ENCODE data around the gene PDS5B. TPM values are rescaled to one million over a fixed set of nuclear protein-coding genes. Genes with fewer than 3 reads are reported as not detected.

PDS5B gene
- total RNA-seq, 4 donors from 2014 or later = 26.6 to 61.1 (median 28.9) TPM

DNA sequence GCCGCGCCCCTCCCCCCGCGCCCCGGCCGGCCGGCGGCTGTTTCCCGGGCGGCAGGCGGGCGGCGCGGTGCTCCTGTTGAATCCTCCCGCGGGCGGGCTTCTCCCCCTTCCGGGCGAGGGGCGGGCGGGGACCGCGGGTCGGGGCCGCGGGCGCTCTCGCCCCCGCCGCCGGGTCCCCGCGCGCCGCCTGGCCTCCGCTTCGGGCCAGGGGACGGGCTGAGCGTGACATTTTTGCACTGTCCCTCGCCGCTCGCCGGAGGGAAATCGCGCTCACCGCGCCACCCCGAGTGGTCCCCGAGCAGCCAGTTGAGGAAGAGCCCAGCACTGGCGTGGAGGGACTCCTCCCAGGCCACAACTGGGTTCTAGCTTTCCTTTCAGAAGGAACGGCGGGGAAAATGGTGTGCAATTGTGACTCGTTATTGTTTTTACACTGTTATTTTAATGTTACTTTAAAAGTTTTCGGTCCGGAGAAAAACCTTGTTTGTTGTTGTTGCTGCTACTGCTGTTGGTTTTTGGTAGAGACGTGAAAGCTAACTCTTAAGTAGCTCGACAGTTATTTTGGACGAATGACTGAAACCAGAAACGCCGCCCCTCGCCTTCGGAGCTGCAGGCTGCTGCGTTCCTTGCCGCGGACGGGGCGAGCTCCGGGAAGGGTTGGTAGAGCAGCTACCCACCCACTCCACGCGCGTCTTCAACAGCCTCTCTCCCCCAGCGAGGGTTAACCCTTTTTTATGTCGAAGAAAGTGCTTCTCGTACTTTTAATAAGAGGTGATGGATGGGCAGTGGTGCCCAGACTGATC is 959 bp downstream of the PDS5B start:
- H3K36me3 ChIP-seq = no peaks in the 10 kb centered on the region
- no peaks in the 10 kb centered on the region for H3K27me3 ChIP-seq
- peak overlapping the region; percentile 56 to 97 (median 84) for H3K4me3 ChIP-seq
- H3K27ac ChIP-seq = peak overlapping the region; percentile 70 to 98 (median 94)
- TF ChIP-seq POLR2A (IDR thresholded peaks at IDR 0.05) = no peak
- TF ChIP-seq, protein P1, sequence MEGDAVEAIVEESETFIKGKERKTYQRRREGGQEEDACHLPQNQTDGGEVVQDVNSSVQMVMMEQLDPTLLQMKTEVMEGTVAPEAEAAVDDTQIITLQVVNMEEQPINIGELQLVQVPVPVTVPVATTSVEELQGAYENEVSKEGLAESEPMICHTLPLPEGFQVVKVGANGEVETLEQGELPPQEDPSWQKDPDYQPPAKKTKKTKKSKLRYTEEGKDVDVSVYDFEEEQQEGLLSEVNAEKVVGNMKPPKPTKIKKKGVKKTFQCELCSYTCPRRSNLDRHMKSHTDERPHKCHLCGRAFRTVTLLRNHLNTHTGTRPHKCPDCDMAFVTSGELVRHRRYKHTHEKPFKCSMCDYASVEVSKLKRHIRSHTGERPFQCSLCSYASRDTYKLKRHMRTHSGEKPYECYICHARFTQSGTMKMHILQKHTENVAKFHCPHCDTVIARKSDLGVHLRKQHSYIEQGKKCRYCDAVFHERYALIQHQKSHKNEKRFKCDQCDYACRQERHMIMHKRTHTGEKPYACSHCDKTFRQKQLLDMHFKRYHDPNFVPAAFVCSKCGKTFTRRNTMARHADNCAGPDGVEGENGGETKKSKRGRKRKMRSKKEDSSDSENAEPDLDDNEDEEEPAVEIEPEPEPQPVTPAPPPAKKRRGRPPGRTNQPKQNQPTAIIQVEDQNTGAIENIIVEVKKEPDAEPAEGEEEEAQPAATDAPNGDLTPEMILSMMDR (IDR thresholded peaks at IDR 0.05) = peak in 2 of 6 experiments; percentile 19 to 24
- peaks cover 0 to 7% (median 0%) of the 10 kb centered on the region in 4 donors for H3K4me1 ChIP-seq
- peak; percentile 63 to 83 (median 72) for DNase-seq
- no peaks in the 10 kb centered on the region for H3K9me3 ChIP-seq

DNA sequence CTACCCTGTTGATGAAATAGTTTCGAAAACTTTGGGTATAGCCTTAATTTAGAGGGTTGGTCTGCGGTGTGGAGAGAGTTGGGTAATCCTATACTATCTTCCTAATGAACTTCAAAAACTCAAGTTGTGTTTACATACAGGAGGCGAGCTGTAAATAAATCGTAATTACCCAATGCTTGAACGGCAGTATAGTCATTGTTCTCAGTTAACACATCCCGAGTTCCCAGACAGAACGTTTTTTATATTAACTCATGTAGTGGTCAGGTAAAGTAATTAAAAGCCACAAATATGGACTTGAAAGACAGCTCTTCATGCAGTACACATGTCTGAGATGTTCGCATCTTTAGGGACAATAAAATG is 1.5 kb downstream of the PDS5B start:
- Histone ChIP-seq H3K4me3 (peak overlapping the region; percentile 56 to 97 (median 84)), H3K4me1 (peaks cover 0 to 7% (median 0%) of the 10 kb centered on the region in 4 donors), H3K9me3 (no peaks in the 10 kb centered on the region), H3K36me3 (no peaks in the 10 kb centered on the region), H3K27ac (peak overlapping the region; percentile 70 to 98 (median 94)), H3K27me3 (no peaks in the 10 kb centered on the region)
- DNase-seq = no peak
- TF ChIP-seq, protein P1 (IDR thresholded peaks at IDR 0.05) = no peak
- TF ChIP-seq POLR2A (IDR thresholded peaks at IDR 0.05) = no peak

DNA sequence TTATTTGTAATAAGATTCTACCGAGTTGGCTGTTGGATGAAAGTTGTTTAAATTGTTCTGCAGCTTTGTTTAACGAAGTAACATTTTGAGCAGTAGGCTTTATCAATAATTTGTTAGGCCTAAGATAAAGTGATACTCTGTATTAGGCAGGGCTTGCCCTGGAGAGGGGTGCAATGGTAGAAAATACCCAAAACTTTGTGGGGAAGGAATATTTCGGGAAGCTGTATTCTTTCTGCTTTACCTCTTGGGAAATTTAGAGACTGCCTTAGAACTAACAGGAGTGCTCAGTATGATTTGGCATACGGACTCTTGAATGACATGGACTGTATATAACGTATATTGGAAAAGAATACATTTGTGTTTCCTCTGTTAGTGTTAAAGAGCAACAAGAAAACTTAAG is 2.5 kb downstream of the PDS5B start:
- Histone ChIP-seq H3K9me3 (no peaks in the 10 kb centered on the region), H3K27ac (peak overlapping the region in 1 of 4 donors; percentile 95), H3K4me3 (peak overlapping the region in 2 of 4 donors; percentile 13 to 88), H3K27me3 (no peaks in the 10 kb centered on the region), H3K36me3 (no peaks in the 10 kb centered on the region), H3K4me1 (peaks cover 0 to 7% (median 0%) of the 10 kb centered on the region in 4 donors)
- no peak for DNase-seq
- no peak for TF ChIP-seq POLR2A (IDR thresholded peaks at IDR 0.05)
- TF ChIP-seq, protein P1 (IDR thresholded peaks at IDR 0.05) = no peak

DNA sequence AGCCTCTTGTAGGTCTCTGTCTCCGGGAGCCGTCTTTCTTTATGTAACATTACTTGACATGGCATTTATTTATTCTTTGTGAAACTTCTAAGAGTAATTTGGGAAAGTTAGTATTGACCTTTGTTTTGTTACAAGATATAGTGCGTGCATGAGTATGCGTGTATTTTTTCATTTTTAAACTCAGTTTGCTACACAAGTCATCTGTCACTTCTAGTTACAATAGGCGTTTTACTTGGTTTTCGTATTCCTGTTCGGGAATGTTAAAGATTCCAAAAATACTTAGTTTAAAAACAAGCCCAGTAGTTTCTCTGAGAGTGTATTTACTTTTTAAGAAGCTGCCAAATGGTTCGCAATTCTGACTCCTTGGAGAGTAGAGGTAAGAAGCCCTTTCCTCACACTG is 3.2 kb downstream of the PDS5B start:
- peak overlapping the region in 1 of 4 donors; percentile 95 for H3K27ac ChIP-seq
- no peak for TF ChIP-seq POLR2A (IDR thresholded peaks at IDR 0.05)
- TF ChIP-seq, protein P1 (IDR thresholded peaks at IDR 0.05) = no peak
- H3K4me1 ChIP-seq = peaks cover 0 to 10% (median 0%) of the 10 kb centered on the region in 4 donors
- H3K36me3 ChIP-seq = no peaks in the 10 kb centered on the region
- no peak overlapping the region for H3K4me3 ChIP-seq
- DNase-seq = no peak
- H3K9me3 ChIP-seq = no peaks in the 10 kb centered on the region
- no peaks in the 10 kb centered on the region for H3K27me3 ChIP-seq

DNA sequence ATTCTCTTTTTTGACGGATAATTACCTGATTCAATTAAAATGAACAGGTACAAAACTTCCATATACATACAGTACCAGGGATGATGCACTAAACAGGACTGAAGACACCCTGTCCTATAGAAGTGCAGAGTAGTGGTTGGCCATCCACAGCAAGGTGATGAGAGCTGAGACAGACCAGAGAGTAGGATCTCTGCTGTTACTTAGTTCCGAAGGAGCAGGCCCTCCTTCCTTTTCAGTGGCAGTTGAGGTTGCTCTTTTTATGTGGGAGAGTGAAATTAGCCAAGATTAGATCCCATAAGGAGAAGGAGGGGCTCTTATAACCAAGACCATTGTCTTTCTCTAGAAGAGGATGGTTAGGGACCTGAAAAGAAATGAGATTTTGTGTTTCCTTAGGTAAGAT is 4.0 kb downstream of the PDS5B start:
- peaks cover 0 to 11% (median 0%) of the 10 kb centered on the region in 4 donors for H3K4me1 ChIP-seq
- DNase-seq = no peak
- H3K27ac ChIP-seq = no peak overlapping the region
- H3K36me3 ChIP-seq = no peaks in the 10 kb centered on the region
- H3K4me3 ChIP-seq = no peak overlapping the region
- no peaks in the 10 kb centered on the region for H3K27me3 ChIP-seq
- no peak for TF ChIP-seq POLR2A (IDR thresholded peaks at IDR 0.05)
- TF ChIP-seq, protein P1 (IDR thresholded peaks at IDR 0.05) = no peak
- no peaks in the 10 kb centered on the region for H3K9me3 ChIP-seq

Data from Peyer's patch (tissue), 4 donors.